ENCODE measurements around the gene FAM228B.

- TF ChIP-seq POLR2A (IDR thresholded peaks at IDR 0.05; ENCODE audit: extremely low read depth, insufficient read length): no peak
- TF ChIP-seq, protein P1, sequence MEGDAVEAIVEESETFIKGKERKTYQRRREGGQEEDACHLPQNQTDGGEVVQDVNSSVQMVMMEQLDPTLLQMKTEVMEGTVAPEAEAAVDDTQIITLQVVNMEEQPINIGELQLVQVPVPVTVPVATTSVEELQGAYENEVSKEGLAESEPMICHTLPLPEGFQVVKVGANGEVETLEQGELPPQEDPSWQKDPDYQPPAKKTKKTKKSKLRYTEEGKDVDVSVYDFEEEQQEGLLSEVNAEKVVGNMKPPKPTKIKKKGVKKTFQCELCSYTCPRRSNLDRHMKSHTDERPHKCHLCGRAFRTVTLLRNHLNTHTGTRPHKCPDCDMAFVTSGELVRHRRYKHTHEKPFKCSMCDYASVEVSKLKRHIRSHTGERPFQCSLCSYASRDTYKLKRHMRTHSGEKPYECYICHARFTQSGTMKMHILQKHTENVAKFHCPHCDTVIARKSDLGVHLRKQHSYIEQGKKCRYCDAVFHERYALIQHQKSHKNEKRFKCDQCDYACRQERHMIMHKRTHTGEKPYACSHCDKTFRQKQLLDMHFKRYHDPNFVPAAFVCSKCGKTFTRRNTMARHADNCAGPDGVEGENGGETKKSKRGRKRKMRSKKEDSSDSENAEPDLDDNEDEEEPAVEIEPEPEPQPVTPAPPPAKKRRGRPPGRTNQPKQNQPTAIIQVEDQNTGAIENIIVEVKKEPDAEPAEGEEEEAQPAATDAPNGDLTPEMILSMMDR (IDR thresholded peaks at IDR 0.05; ENCODE audit: low read depth, low read length): no peak
- TF ChIP-seq, protein P2, sequence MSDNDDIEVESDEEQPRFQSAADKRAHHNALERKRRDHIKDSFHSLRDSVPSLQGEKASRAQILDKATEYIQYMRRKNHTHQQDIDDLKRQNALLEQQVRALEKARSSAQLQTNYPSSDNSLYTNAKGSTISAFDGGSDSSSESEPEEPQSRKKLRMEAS (IDR thresholded peaks at IDR 0.05; ENCODE audit: low read depth, low read length): no peak
Observed at GRCh38 chr2:24211408-24211807, 88.1 kb downstream of the FAM228B start.

Data from NB4 (cell line).